Measurements from ENCODE around the gene NHP2.
A peak's percentile ranks its signal among the peaks of the same experiment; 100 is the strongest.

The NHP2 gene

DNA sequence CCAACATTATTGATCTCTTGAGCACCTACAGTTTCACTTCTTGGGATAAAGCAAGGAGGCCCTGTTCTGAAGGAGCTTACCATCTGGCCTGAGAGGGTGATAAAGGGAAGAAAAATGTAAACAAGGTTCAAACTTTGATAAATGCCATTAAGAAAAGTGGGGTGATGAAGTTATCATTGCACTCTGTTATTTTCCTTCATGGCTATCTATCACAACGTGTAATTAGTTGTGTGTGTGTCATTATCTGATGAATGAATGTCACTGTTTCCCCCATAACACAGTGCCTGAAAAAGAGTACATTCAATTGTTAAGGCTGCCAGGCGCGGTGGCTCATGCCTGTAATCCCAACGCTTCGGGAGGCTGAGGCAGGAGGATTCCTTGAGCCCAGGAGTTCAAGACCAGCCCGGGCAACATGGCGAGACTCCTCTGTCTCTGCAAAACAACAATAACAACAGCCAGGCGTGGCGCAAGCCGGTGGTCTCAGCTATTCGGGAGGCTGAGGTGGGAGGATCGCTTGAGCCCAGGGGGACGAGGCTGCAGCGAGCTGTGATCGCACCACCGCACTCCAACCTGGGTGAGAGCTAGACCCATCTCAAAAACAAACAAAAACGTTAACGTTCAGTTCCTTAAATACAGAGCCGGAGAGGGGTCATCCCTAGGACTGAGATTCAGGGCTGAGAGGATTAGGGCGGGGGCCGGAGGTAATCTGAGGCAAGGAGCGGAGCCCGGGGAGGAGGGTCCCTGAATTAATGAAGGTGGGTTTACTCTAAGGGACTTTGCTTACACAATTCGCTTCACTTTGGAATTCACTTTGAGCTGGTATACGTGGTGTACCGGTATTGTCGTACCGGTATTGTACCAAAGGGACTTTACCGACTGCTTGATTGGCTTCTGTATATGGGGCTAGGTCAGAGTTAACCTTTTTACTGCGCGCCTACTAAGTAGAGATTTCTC lies 917 bp downstream of the NHP2 start:
- Mint-ChIP-seq H3K4me3 (peak overlapping the region; percentile 97), H3K36me3 (ENCODE audit: low read depth) (peaks cover 60% of the 10 kb centered on the region), H3K4me1 (ENCODE audit: low read depth) (peaks cover 56% of the 10 kb centered on the region), H3K27me3 (no peaks in the 10 kb centered on the region), H3K9me3 (no peaks in the 10 kb centered on the region), H3K27ac (peak overlapping the region; percentile 95)
- no peak for DNase-seq

DNA sequence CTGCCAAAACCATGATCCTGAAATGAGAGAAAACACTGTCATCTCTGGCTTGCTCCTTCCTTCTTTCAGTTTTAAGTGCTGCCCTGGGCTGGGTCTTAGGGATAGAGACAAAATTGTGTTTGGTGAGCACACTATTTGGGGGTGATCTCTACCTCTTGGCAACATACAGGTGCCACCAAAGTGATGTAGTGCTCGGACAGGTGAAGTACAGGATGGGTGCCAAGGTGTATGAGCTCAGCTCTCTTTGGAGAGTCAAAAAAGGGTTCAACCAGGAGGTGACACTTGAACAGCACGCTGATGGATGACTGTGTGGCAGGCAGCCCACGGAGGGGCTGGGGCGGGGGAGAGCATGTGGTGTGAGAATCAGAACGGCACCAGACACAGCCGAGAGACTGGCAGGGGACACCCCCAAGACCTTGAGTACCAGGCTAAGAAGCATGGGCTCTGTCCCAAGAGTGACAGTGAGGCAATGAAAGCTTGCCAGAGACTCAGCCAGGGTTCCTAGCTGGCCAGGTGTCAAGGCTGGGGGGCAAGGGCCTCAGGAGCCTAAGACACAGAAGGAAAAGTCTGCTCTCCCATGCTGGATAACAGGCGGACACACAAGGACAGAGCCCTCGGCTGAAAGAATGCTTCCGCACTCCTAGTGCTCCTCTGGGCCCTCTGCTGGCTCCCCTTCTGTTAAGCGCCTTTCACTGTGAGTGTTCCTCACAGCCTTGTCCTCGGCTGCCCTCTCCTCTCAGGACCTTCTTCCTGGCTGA lies 2.5 kb downstream of the NHP2 start:
- peaks cover 76% of the 10 kb centered on the region for H3K36me3 Mint-ChIP-seq (ENCODE audit: low read depth)
- H3K27ac Mint-ChIP-seq = peak overlapping the region; percentile 95
- H3K27me3 Mint-ChIP-seq = no peaks in the 10 kb centered on the region
- peaks cover 69% of the 10 kb centered on the region for H3K4me1 Mint-ChIP-seq (ENCODE audit: low read depth)
- peak overlapping the region; percentile 97 for H3K4me3 Mint-ChIP-seq
- H3K9me3 Mint-ChIP-seq = no peaks in the 10 kb centered on the region
- DNase-seq = no peak

DNA sequence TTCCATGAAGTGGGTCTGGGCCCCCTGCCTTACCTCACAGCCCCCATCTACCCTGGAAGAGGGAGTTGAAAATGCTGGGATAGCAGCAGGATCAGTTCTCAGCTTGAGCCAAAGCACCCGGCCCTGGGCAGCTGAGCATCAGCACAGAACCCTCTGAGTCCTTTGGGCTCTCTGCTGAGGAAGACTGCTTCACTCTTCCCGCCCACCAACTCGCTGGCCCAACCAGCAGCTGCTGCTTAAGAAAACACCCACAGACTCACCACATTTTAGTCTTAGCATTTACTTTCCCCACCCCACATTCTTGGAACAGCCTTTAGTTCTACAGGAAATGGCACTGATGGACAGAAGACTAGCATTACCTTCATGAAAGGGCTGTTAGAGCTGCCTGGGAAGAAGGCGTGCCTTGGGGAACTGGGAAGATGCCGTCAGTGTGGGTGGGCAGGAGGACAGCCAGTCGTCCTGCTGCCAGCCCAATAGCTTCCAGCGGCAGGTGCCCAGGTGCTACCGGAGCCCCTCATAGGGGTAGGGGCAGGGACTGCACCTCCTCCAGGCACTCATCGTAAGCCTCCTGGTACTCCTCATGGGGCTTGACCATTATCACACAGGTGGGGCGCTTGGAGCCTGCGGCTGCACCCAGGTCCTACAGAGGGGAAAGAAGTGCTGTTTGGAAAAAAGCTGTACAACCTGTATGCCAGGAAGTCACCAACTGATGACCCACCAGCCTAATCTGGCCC lies 4.3 kb downstream of the NHP2 start:
- Mint-ChIP-seq H3K4me3 (peak overlapping the region; percentile 45), H3K9me3 (no peaks in the 10 kb centered on the region), H3K36me3 (ENCODE audit: low read depth) (peaks cover 89% of the 10 kb centered on the region), H3K27me3 (no peaks in the 10 kb centered on the region), H3K27ac (peak overlapping the region; percentile 95), H3K4me1 (ENCODE audit: low read depth) (peaks cover 68% of the 10 kb centered on the region)
- no peak for DNase-seq

DNA sequence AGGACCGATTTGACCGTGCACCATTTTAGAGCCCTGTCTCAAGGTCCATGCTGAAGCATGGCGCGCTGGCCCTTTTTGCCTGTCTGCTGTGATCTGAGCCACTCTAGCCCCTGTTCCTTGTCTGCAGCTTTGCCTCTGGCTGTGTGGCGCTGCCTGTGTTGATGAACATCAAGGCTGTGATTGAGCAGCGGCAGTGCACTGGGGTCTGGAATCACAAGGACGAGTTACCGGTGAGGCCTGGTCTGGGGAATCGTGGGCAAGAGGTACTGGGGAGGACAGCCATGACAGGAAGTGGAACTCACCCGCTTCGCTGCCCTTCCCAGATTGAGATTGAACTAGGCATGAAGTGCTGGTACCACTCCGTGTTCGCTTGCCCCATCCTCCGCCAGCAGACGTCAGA lies 6.3 kb downstream of the NHP2 start:
- Mint-ChIP-seq H3K9me3 (no peaks in the 10 kb centered on the region), H3K27ac (peak overlapping the region; percentile 75), H3K27me3 (no peaks in the 10 kb centered on the region), H3K4me3 (no peak overlapping the region), H3K4me1 (ENCODE audit: low read depth) (peaks cover 60% of the 10 kb centered on the region), H3K36me3 (ENCODE audit: low read depth) (peaks cover 95% of the 10 kb centered on the region)
- no peak for DNase-seq

DNA sequence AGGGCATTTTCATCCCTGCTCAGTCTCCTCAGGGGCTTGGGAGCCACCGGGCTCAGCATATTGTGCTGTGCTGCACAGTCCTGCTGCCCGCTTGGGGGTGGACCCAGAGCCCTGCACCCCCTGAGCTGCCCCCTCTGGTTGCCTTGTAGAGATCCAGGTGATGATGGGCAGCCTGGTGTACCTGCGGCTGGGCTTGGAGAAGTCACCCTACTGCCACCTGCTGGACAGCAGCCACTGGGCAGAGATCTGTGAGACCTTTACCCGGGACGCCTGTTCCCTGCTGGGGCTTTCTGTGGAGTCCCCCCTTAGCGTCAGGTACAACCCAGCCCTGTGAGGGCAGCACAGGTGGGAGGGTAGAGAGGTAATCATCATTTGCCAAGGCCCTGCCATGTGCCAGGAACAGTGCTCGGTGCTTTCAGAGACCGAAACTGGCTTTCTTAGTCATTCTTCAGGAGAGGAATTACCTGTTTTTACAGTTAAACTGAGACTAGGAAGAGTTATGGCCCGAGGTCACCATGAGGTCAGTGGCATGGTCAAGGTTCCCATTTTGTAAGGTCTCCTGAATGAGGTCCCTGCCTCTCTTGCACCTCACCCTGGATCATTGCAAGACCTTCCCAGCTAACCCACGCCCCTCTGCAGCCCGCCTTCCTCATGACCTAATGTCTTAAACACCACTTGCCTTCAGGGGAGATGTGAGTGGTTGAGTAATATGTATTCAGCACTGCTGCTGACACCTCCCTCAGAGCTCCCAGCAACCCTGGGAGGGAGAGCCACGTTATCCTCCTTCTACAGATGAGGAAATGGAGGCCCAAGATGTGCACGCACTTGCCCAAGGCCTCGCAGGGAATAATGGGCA lies 7.5 kb downstream of the NHP2 start:
- no peaks in the 10 kb centered on the region for H3K9me3 Mint-ChIP-seq
- peaks cover 49% of the 10 kb centered on the region for H3K4me1 Mint-ChIP-seq (ENCODE audit: low read depth)
- DNase-seq = peak; percentile 79
- H3K4me3 Mint-ChIP-seq = no peak overlapping the region
- H3K27ac Mint-ChIP-seq = peak overlapping the region; percentile 75
- no peaks in the 10 kb centered on the region for H3K27me3 Mint-ChIP-seq
- H3K36me3 Mint-ChIP-seq (ENCODE audit: low read depth) = peaks cover 95% of the 10 kb centered on the region

DNA sequence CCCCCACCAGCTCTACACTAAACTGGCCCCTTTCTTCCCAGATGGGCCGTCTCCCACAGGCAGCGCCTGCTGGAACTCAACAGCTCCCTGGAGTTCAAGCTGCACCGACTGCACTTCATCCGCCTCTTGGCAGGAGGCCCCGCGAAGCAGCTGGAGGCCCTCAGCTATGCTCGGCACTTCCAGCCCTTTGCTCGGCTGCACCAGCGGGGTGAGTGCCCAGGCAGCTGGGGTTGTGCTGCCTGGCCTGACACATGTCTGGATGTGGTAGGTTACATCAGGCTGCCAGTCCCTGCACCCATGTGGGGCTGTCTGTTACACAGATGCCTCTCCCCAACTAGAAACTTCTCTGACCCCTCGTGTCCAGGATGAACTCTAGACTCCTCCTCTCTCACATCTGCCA lies 9.8 kb downstream of the NHP2 start:
- Mint-ChIP-seq H3K4me3 (no peak overlapping the region), H3K36me3 (ENCODE audit: low read depth) (peaks cover 92% of the 10 kb centered on the region), H3K9me3 (no peaks in the 10 kb centered on the region), H3K27me3 (no peaks in the 10 kb centered on the region), H3K27ac (peak overlapping the region; percentile 60), H3K4me1 (ENCODE audit: low read depth) (peaks cover 28% of the 10 kb centered on the region)
- DNase-seq = no peak

DNA sequence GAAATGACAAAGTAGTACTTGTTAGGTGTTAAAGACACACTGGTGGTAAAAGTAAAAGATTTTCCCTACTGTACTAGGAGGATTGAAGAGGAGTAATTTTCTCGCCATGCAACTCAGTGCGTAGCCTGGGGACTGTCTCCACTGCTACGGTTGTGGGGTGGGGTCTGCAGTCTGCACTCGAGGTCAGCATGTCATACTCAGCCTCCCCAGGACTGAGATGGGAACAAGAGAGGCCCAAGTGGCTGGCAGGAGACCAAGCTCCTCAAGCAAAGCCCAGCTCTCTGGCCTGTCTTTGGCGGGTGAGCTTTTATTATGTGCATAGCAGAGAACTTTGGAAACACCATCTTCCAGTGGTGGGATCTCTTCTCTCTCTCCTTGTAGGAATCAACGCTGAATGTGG lies 10.4 kb downstream of the NHP2 start:
- peaks cover 91% of the 10 kb centered on the region for H3K36me3 Mint-ChIP-seq (ENCODE audit: low read depth)

DNA sequence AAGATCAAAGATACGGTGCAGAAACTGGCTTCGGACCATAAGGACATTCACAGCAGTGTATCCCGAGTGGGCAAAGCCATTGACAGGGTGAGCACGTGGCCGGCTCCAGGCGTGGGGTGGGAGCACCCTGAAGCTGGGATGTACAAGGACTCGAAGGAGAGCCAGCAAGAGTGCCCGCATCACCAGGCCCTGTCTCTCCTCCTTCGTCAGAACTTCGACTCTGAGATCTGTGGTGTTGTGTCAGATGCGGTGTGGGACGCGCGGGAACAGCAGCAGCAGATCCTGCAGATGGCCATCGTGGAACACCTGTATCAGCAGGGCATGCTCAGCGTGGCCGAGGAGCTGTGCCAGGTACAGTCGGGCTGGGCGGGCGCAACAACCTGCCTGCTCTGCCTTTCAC lies 11.0 kb downstream of the NHP2 start:
- no peak for DNase-seq
- Mint-ChIP-seq H3K9me3 (no peaks in the 10 kb centered on the region), H3K4me3 (no peak overlapping the region), H3K4me1 (ENCODE audit: low read depth) (peaks cover 21% of the 10 kb centered on the region), H3K27ac (peak overlapping the region; percentile 37), H3K36me3 (ENCODE audit: low read depth) (peaks cover 91% of the 10 kb centered on the region), H3K27me3 (no peaks in the 10 kb centered on the region)

More for the DNA sequence above, 10.4 kb downstream of the NHP2 start:
- Mint-ChIP-seq H3K4me1 (ENCODE audit: low read depth) (peaks cover 23% of the 10 kb centered on the region), H3K4me3 (no peak overlapping the region), H3K27ac (no peak overlapping the region), H3K27me3 (no peaks in the 10 kb centered on the region), H3K9me3 (no peaks in the 10 kb centered on the region)
- no peak for DNase-seq

DNA sequence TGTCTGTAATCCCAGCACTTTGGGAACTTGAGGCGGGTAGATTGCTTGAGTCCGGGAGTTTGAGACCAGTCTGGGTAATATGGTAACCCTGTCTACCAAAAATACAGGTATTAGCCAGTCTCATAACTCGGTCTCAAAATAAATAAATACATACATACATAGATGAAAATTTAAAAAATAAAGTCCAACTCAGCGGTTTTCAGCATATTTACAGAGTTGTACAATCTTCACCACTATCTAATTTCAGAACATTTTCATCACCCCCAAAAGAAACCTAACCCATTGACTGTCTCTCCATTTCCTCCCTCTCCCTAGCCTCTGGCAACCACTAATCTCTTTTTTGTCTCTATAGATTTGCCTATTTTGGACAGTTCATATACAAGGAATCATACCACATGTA lies 12.1 kb downstream of the NHP2 start:
- H3K4me1 Mint-ChIP-seq (ENCODE audit: low read depth) = peaks cover 12% of the 10 kb centered on the region
- no peaks in the 10 kb centered on the region for H3K9me3 Mint-ChIP-seq
- no peak overlapping the region for H3K4me3 Mint-ChIP-seq
- H3K27ac Mint-ChIP-seq = peak overlapping the region; percentile 9
- no peaks in the 10 kb centered on the region for H3K27me3 Mint-ChIP-seq
- H3K36me3 Mint-ChIP-seq (ENCODE audit: low read depth) = peaks cover 91% of the 10 kb centered on the region
- no peak for DNase-seq

DNA sequence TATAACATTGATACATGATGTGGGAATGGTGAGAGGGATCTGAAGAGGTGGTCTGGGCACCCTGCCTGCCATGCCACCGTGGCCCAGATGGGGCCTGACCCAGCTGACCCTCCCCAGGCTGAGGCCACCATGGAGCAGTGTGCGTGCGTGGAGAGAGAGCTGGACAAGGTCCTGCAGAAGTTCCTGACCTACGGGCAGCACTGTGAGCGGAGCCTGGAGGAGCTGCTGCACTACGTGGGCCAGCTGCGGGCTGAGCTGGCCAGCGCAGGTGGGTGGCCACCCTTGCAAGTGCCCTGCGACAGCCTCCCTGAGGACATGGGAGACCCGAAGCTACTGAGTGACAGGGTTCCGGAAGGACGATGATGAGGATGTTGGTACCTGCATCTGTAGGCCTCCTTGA lies 15.7 kb downstream of the NHP2 start:
- H3K4me3 Mint-ChIP-seq = no peak overlapping the region
- peak overlapping the region; percentile 14 for H3K27ac Mint-ChIP-seq
- DNase-seq = no peak
- H3K36me3 Mint-ChIP-seq (ENCODE audit: low read depth) = peaks cover 91% of the 10 kb centered on the region
- H3K9me3 Mint-ChIP-seq = no peaks in the 10 kb centered on the region
- H3K4me1 Mint-ChIP-seq (ENCODE audit: low read depth) = peaks cover 20% of the 10 kb centered on the region
- H3K27me3 Mint-ChIP-seq = no peaks in the 10 kb centered on the region

DNA sequence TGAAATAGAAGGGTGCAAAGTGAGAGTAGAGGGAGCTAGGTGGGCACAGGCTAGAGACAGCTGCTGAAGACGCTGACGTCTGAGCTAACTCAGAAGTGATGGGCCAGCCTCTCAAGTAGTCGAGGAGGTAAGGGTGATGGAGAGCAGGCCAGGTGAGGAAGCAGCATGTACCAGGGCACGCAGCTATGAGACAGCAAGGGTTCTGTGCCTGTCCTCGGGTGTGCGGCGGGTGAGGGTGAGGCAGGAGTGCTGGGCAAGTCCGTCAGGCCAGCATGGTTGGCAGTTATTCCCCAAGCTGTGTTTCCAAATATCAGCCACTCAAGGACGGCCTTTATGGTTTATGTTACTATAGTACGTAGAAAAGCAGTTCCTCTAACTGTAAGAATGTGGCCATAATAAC lies 16.7 kb downstream of the NHP2 start:
- no peak for DNase-seq
- H3K36me3 Mint-ChIP-seq (ENCODE audit: low read depth) = peaks cover 84% of the 10 kb centered on the region
- H3K27ac Mint-ChIP-seq = peak overlapping the region; percentile 18
- H3K4me3 Mint-ChIP-seq = no peak overlapping the region
- H3K9me3 Mint-ChIP-seq = no peaks in the 10 kb centered on the region
- no peaks in the 10 kb centered on the region for H3K27me3 Mint-ChIP-seq
- peaks cover 23% of the 10 kb centered on the region for H3K4me1 Mint-ChIP-seq (ENCODE audit: low read depth)

DNA sequence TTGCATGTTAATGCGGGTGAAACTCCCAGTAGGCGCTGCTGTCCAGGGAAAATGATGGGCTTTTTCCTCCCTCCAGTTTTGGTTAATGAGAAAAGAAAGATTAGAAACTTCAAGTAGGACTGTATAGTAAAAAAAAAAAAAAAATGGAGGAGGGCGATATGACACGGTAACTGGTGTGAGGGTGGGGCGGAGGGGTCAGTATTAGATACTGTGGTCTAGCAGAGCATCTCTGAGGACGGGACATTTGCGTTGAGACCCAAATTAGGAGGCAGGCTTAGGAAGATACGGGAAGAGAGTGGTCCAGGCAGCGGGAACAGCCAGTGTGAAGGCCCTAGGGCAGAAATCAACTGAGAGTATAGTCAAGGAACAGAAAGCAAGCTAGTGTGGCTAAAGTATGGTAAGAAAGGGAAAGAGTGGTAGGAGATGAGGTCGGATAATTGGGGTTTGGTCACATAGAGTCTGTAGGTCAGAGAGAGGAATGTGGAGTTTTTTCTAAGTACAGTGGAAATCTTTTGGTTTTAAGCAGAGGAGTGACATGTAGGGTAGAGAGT lies 22.2 kb downstream of the NHP2 start:
- Mint-ChIP-seq H3K4me1 (ENCODE audit: low read depth) (peaks cover 30% of the 10 kb centered on the region), H3K4me3 (peak overlapping the region; percentile 84), H3K36me3 (ENCODE audit: low read depth) (peaks cover 41% of the 10 kb centered on the region), H3K27ac (peak overlapping the region; percentile 81), H3K27me3 (no peaks in the 10 kb centered on the region), H3K9me3 (no peaks in the 10 kb centered on the region)
- no peak for DNase-seq

DNA sequence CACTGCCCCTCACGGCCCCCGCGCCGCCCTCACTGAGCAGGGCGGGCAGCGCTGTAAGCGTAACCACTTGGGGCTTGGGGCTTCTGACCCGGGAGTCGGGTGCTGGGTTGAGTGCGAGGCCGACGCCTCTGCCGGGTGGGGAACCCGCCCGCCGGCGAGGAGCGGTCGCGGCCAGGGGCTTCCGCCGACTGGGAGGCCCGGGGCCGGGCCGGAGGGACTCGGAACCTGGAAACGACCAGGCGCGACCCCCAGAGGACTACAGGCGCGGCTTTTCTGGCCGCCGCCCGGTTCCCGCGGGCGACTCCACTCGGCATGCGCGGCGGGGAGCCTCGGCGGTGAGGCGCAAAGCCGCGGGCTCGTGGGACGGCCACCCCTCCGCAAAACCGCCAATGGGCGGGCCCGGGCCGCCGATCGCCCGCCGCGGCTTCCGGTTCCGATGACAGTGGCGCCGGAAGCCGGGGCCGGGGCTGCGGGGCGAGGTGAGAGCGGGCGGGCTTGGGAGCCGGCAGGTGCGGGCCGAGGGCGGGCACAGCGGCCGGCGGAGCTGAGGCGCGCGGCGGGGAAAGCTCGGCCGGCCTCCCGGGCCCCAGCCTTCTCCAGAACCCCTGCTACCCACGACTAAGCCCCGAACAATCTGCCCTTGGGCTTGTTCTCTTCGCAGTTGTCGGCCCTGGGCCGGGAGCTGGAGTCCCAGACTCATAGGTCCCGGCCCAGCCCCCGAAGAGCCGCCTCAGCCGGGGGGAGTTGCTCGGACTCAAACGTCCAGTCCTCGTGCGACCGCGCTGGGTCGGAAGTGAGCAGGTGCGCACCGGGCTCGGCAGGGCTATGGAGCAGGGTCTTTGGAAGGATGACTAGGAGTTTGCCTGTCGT lies 22.9 kb downstream of the NHP2 start, which contains the start of gene RMND5B:
Gene RMND5B (plus strand): TSS at position 439 of the 870 bp plus-strand sequence. CDS start 7,106 bp downstream, outside the sequence.
- DNase-seq = peak; percentile 89
- no peaks in the 10 kb centered on the region for H3K9me3 Mint-ChIP-seq
- no peaks in the 10 kb centered on the region for H3K27me3 Mint-ChIP-seq
- peak within 1 kb of the TSS; percentile 84 for H3K27ac Mint-ChIP-seq
- peaks cover 28% of the 10 kb centered on the region for H3K4me1 Mint-ChIP-seq (ENCODE audit: low read depth)
- peaks cover 34% of the 10 kb centered on the region for H3K36me3 Mint-ChIP-seq (ENCODE audit: low read depth)
- peak within 1 kb of the TSS; percentile 84 for H3K4me3 Mint-ChIP-seq
